Globus pallidus (tissue), 1 donor: ENCODE measurements around the gene LAMA2.
A peak's percentile ranks its signal among the peaks of the same experiment; 100 is the strongest.

Experiments
- DNase-seq: peaks from one replicate; pipeline ENCODE4 v3.0.0-alpha.2; 2015; ENCODE audit warnings: low spot score

LAMA2 gene

DNA sequence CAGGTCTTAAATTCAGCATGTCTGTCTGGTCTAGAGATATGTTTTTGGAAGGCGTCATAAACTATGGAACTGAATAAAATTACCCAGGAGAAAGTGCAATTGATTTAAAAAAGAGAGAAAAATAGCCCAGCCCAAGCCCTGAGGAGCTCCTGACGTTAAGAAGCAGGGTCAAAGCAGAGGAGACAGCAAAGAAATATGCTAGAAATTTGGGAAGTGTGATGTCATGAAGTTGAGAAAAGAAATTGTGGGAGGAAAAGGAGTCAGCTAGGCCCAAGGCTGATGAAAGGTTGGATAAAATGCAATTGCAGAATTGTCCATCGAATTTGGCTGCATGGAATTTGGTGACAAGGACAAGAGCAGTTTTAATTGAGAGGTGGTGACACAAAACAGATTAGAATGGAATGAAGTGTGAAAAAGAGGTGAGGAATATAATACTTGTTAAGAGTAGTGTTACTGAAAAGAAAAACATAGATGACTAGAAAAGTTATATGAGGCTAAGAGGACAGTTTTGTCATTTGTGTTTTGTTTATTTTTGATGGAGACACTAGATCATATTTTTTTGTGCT lies 381.6 kb downstream of the LAMA2 start:
- no peak for DNase-seq

DNA sequence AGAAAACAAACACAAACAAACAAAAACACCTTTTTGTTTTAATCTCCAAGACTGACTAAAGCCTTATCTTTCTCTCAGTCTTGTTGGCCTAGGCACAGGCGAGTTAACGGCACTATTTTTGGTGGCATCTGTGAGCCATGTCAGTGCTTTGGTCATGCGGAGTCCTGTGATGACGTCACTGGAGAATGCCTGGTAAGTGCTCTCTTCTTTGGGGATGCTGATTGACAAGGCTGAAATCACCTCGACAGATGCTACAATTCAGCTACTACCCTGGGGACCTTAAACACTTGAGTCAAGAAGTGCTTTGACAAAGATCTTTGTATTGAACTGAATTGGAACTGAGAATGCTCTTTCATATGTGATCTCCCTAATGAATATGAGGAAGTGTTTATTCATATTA lies 384.1 kb downstream of the LAMA2 start:
- no peak for DNase-seq

DNA sequence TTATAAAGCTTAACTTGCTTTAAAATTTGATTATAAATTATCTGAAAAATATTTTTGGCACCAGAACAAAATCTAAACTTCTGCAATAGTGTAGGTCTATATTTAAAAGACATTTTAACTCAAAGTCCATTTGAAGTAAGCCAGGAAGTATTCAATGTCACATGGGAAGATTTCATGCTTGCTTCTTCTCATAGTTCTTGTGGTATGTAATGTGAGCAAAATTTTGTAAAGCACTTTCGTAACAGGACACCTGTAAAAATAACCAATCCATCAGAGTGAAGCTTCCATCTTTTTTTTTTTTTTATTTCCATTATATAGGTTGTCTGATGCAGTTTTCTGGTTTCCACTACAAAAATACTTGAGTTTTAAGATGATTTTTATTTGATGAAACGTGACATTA lies 386.1 kb downstream of the LAMA2 start:
- no peak for DNase-seq

DNA sequence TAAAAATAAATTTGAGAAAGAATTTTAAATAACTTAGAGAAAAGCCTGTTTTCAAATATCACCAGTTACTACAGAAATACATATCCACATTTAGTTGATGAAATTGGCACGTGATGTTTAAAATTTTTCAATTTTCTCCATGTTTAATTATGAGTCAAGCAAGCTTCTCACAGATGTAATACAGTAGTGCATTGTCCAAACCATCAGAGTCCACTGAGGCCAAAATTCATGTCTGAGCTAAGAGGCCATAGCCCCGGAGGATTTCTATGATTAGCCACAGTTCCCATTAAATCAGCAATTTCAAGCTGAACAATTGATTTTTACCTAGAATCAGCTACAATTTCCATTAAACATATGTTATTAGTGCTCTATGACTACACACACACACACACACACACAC lies 387.0 kb downstream of the LAMA2 start:
- DNase-seq = no peak

DNA sequence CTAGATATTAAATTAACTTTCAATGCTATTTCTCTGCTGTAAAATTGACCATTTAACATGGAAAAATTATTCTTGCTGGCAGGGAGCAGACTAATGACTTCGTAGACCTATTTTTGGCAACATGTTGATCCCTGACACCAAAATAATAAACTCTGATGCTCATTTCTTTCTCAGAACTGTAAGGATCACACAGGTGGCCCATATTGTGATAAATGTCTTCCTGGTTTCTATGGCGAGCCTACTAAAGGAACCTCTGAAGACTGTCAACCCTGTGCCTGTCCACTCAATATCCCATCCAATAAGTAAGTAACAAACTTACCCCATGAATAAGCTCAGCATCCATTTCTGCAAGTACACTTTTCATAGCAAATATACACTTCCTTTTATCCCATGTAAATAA lies 387.5 kb downstream of the LAMA2 start:
- DNase-seq = no peak

DNA sequence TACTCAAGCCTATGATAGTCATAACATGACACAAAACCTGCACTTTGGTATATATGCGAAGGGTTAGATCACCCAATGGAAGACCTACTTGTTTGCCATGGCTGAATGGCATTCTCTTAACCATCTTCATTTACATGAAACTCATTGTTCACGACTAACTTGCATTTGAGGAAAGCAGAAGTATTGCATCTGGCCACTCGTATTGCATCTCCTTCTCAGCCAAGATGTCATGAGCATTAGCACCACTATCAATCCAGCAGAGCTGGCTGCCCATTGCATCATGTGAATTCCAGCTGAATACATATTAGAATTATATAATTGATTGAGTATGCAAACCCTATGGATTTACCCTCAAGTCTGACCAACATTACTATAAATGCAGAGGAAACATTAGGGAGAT lies 390.2 kb downstream of the LAMA2 start:
- no peak for DNase-seq

DNA sequence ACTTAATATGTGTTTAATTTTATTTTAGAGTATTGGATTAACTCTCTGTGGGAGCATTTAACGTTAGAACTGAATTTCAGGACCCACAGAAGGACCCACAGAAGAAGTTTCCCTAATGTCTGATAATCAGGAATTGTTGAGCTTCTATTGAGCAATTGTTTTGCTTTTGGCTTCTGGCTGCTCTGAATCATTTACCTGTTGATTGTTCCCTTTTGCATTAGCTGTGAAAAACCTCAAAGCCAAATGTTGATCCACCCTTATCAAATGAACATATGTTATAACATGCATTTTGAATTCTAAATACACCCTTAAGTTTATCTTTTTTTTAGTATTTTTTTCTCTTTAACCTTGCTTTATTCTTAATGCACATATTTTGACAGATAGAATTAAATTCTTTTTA lies 393.5 kb downstream of the LAMA2 start:
- no peak for DNase-seq

DNA sequence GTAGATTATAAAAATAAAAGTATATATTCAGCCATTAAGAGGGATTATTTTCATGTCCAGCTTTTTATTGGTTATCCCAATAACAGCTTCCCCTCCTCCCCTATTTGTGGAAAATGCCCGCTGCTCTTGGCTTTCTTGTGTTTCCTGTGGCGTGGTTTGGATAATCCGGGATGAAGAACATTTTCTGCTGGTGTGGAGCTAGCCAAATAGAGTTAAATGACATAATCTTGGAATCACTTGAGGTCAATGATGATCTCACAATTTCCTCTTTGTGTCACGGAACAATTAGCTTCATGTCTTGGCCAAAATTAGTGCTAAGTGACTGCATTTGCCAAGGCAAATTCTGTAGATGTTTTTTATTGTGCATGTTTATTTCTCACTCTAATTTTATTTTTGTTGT lies 394.0 kb downstream of the LAMA2 start:
- peak; percentile 89 for DNase-seq

DNA sequence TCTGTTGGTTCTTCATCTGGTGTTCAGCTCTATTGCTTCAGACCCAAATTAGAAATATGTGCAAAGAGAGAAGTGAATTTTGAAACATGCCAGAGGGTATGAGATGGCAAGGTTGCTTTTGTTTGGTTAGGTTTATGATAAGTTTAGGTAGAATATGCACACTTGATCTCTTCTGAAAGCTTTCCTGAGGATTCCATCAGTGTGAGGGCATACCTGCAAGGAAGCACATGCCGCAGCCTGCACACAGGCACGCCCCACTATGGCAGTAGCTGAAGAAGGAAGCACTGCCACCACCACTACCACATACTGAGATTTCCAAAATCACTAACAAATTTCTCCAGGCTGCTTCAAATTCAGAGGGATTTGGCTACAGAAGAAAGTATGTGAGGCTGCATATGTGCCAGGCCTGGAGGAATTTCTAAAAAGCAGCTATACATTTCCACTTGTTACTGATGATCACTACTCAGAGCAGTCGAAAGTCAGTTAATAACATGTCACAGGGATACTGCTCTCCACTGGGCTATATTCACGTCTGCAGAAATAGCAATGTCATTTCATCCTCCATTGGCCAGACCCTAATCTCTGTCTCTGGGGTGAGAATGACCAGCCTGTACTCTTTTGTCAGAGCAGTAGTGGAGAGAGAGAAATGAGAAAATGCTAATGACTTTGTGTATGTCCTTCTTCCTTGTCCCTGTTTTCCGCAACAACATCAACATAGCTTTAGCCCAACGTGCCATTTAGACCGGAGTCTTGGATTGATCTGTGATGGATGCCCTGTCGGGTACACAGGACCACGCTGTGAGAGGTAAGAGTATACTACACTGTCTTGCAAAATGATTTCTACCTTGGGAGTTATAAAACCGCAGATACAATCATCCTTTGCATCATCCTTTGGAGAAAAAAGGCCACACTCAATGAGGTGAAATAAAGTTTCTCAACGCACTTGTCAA lies 396.7 kb downstream of the LAMA2 start:
- DNase-seq = no peak

DNA sequence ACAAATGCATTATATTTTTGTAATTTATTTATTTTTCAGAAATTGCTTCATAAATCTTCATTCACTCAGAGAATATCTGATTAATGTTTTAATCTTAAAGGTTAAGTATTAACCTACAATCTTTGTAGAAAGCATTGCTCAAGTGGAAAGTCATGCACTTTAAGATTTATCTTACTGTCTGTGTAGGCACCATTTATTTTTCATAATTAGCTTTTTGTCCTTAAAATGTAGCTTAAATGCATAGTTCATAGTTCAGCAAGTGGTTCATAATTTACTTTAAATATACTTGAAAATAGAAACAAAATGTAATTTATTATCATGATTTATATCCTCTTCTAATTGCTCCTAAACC lies 397.3 kb downstream of the LAMA2 start:
- DNase-seq = no peak

DNA sequence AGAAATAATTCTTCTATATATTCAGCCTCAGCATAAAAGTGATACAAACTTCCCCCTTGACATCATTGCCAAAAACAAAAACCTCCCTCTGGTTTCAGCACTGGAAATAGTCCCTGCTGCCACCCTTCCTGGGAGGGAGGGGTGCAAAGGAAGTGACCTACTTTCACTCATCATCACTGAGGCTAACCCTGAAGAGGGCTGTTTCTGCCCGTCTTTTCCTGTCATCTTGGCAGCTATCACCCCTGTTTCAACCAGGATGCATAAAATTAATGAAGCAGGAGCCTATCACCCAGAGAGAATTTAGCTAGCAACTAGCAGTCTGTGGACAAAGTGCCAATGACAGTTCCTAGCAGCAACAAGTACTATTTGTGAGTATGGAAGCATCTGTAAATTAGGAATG lies 397.8 kb downstream of the LAMA2 start:
- no peak for DNase-seq

DNA sequence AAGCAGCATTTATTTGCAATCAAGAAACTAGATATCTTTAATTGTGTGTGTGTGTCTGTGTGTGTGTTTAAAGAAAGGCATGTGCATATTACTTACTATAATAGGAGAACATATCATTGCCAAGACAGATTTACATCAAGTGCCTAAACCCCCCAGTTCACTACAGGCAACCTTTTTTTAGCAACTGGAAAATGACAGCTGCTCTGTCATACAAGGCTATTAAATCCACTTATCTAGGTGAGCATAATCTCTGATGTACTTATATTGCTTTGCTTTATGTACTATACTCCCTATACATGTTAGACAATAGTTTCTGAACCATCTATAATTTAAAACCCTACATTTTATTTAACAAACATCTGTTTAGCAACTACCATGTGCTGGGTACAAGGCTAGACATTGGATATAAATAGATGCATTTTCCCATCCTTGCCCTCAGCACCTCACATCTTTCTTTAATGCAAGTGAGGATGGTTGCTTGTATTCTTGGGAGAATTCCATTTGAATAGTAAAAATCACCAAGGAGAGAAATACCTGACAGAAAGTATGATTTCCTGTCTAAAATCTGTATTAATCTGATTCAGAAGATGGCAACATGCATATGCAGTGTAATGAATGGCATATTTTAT lies 398.3 kb downstream of the LAMA2 start:
- DNase-seq = no peak

DNA sequence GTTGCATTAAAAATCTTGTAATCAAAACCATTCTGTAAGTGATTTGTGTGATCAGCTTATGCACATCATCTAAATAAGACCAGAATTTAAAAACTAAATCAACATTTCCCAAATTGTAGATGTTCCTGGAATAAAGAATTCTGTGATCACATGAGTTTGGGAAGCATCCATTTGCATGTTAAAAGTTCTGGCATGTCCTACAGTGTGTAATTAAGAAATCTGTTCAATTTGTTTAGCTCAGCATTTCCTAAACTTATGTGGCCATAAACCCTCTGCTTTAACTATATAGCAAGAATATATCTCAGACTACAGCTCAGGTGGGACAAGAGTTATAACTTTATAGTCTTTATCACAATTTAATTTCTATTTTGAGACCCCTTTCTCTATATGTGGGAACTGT lies 399.1 kb downstream of the LAMA2 start:
- DNase-seq = no peak

DNA sequence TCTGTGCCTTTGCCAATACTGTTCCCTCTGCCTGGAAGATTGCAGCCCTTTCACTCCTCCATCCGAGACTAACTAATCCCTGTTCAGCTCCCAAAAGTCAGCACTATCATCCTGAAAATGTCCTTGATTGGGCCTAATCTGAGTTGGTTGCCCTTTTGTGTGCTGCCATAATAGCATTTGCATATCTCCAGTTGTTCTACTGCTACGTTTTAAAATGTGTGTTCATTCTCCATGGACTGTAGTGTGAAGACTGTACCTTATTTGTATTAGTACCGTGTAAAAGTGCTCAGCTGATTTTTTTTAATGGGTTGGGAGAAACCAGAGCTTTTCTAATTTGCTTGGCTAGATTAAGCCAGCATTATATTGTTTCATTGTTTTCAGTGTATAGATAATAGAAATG lies 401.3 kb downstream of the LAMA2 start:
- DNase-seq = no peak

DNA sequence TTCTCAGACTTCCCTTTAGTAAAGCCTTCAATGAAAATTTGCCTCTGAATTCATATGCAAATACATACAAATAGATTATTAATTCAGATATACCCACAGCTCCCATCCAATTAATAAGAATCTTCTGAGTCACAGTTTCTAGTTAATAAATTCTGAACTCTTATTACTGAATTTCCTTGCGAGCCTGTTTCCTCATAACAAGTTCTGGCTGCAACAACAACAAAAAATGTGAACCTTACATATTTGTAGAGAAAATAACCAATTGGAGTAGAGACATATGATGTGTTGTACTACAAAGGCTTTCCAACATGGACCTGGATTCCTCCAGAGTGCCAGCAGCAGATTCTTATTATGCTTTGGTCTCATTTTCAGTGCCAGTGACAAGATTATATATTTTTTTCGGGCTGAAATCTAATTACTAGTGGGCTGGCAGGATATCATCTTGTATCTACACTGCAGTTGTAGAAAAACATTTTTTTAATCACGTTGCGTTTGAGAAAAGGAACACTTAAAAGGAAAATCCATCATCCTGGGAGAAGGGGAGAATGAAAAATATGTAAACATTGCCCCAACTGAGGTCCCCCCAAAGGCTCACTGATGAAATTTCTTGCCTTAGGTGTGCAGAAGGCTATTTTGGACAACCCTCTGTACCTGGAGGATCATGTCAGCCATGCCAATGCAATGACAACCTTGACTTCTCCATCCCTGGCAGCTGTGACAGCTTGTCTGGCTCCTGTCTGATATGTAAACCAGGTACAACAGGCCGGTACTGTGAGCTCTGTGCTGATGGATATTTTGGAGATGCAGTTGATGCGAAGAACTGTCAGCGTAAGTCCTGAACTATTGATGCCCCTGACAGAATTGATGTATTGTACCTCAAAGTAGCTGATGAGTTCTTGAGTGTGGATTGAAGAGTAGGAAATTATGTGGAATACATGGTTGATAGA lies 404.6 kb downstream of the LAMA2 start:
- no peak for DNase-seq

DNA sequence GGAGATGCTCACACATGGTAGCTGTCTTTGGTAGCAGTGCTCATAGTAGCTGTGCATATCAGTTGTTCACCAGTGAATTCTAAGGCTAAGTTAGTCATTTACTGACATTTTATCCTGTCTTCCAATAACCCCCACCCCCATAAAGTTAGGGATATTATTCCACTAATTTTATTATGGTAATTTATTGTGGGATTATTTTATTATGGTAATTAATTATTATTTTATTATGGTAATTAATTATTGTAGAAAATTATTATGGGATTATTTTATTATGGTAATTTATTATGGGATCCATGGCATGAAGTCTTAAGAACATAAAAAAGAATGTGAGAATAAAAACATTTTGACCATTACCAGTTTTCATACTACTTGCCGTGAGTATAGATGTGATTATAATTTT lies 406.5 kb downstream of the LAMA2 start:
- DNase-seq = no peak

DNA sequence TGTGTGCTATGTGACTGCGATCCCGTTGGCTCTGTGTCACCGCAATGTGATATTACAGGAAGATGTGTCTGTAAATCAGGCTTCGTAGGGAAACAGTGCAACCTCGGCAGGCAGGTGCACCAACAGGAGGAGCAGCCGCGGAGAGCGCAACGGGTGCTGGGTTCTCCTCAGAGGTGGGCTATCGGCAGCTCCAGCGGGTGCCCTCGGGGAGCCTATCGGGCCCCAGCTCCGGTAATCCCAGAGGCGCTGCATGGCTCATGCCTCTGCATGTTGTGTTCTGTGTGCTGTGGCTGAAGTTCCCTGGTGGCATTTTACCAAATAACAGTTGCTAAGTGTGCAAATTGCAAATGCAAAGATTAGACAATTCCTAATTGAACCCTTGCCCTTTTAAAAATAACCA lies 409.9 kb downstream of the LAMA2 start:
- no peak for DNase-seq

DNA sequence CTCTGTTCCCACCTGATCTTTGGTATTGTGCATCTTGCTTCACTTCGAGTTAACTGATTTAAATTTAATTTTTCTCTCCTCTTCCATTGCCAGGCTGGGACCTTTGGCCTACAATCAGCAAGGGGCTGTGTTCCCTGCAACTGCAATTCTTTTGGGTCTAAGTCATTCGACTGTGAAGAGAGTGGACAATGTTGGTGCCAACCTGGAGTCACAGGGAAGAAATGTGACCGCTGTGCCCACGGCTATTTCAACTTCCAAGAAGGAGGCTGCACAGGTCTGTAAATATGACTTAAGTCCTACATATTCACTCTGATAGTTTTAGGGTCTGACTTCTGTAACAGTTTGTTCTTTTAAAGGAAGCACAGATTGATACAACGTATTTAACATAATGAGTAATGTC lies 414.7 kb downstream of the LAMA2 start:
- DNase-seq = no peak

DNA sequence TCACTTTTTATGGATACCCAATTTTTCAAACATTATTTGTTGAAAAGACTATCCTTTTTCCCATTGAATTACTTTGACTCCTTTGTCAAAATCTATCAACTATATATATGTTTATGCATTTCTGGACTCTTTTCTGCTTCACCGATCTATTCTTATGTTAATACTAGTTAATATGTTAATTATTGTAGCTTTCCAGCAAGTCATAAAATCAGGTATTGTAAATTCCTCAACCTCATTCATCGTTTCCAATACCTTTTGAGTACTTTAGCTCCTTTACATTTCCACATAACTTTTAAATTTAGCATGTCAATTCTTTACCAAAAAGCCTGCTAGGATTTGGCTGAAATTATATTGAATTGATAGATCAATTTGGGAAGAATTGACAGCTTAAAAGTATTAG lies 419.7 kb downstream of the LAMA2 start:
- no peak for DNase-seq

DNA sequence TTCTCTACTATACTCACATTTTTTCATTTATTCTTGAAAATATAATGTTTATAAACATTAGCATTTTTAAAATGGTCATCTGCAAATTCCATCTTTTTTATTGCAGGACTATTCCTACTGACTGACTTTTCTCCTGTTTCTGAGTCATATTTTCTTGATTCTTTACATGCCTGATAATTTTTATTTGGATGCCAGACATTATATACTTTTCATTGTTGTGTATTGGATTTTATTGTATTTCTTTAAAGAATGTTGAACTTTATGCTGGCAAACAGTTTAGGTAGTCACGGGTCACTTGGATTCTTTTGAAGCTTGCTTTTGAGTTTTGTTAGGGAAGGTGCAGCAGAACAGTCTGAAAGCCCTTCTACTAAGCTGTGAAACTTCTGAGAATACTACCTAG lies 423.9 kb downstream of the LAMA2 start:
- no peak for DNase-seq

DNA sequence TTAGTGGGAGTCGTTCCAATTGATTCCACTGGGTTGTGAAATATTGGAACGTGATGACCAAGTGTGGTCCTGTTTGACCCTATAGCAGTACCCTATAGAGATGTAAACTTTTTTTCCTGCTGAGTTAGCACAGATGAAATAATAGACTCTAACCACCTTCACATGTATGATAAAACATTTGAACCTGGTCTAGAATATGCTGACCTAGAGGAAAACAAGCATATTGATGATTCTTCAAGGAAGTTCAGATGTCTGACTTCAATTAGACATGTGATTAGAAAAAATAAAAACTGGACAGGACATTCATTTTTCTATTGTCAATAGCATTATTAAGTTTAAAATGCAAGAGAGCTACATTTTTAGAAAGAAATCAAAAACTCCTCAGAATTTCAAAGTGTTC lies 424.9 kb downstream of the LAMA2 start:
- DNase-seq = no peak

DNA sequence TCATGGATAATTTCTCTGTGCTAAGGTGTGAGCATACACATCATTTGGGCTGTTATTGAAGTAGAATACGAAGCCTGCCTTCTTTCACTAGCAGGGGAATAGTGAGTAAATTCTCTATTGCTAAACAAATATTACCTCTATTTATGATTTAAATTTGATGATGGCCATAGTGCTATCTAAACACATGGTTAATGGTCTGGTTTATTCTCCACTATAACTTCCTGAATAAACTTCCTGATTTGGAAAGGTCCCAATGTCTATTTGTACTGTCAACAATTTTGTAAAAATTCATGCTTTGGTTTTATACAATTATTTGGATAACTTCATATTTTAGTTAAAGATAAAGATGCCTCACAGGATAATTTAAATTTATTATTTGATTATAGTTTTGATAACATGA lies 426.2 kb downstream of the LAMA2 start:
- no peak for DNase-seq
